ENCODE measurements around the gene SENP2. TPM values are rescaled to one million over a fixed set of nuclear protein-coding genes. Genes with fewer than 3 reads are reported as not detected.

SENP2 gene
- total and polyA plus RNA-seq, 9 of the 15 experiments (the other 6 are each of a cell fraction or from before 2014, with no cell fraction given): 11.8 to 67.1 (median 41.1) TPM

GRCh38 chr3:185585859-185586685, at the start of gene SENP2 (continued):
- TF ChIP-seq C11orf30 (IDR thresholded peaks at IDR 0.05; ENCODE audit: low read depth) (peak; percentile 92), ZNF778 (CRISPR knock-in tag; IDR thresholded peaks at IDR 0.05) (no peak), ZNF280B (CRISPR knock-in tag; IDR thresholded peaks at IDR 0.05) (no peak), FOXA3 (CRISPR knock-in tag; conservative IDR thresholded peaks at IDR 0.05 in 1 of 2, IDR thresholded peaks at IDR 0.05 in 1 of 2) (peak in 1 of 2 experiments; percentile 61; a peak in 1 of 4 replicates), CBX8 (IDR thresholded peaks at IDR 0.05; ENCODE audit: borderline replicate concordance, extremely low read depth, low read depth, low read length, poor library complexity, severe bottlenecking) (no peak), DIDO1 (tag; IDR thresholded peaks at IDR 0.05; ENCODE audit: low read depth) (no peak), RNF2 (IDR thresholded peaks at IDR 0.05) (peak; percentile 35; the same call in 1 of the 2 replicates), RBFOX2 (IDR thresholded peaks at IDR 0.05; ENCODE audit: low read depth, low read length) (peak; percentile 96), NBN (IDR thresholded peaks at IDR 0.05; ENCODE audit: low read depth) (peak; percentile 87), ZBTB43 (CRISPR knock-in tag; IDR thresholded peaks at IDR 0.05) (peak; percentile 66; the same call in 1 of the 2 replicates), PHF8 (IDR thresholded peaks at IDR 0.05; ENCODE audit: borderline replicate concordance, low read length) (peak; percentile 96), NEUROD1 (IDR thresholded peaks at IDR 0.05; ENCODE audit: borderline replicate concordance, low read depth, low read length, partially characterized antibody) (peak; percentile 53), HDAC1 (IDR thresholded peaks at IDR 0.05) (peak in 1 of 2 experiments; percentile 84; a peak in 2 of 4 replicates), PRDM10 (IDR thresholded peaks at IDR 0.05; ENCODE audit: partially characterized antibody) (peak; percentile 23), ESRRA (IDR thresholded peaks at IDR 0.05; ENCODE audit: borderline replicate concordance, low read depth) (peak; percentile 63; the same call in 1 of the 2 replicates), ETS1 (conservative IDR thresholded peaks at IDR 0.05; ENCODE audit: control insufficient read depth, low read depth, low read length) (peak; percentile 55), KDM1A (IDR thresholded peaks at IDR 0.05) (peak in 1 of 2 experiments; percentile 31; a peak in 1 of 4 replicates), NRF1 (conservative IDR thresholded peaks at IDR 0.05 in 1 of 2, IDR thresholded peaks at IDR 0.05 in 1 of 2) (peak; percentile 97 to 98)
